ENCODE results near the gene SUSD3. TPM values are rescaled to one million over a fixed set of nuclear protein-coding genes. Genes with fewer than 3 reads are reported as not detected.

The SUSD3 gene
- total RNA-seq, 1 donor from 2014 or later = 0.60 TPM

GRCh38 chr9:93030642-93031628 is 27.6 kb upstream of the SUSD3 start:
- Histone ChIP-seq H3K36me3 (no peaks in the 10 kb centered on the region), H3K9me3 (replicated peaks) (no peaks in the 10 kb centered on the region), H3K4me1 (no peaks in the 10 kb centered on the region), H3K4me3 (no peak overlapping the region), H3K27ac (replicated peaks) (no peak overlapping the region), H3K27me3 (ENCODE audit: low read depth) (peaks cover 21% of the 10 kb centered on the region)
- intact Hi-C loops (cut with micrococcal nuclease) = no loop called here
- DNase-seq = no peak
- TF ChIP-seq CTCF (IDR thresholded peaks at IDR 0.05; ENCODE audit: borderline replicate concordance) = no peak

- Histone ChIP-seq H3K9me3 (replicated peaks) (no peaks in the 10 kb centered on the region), H3K27ac (replicated peaks) (no peak overlapping the region), H3K36me3 (no peaks in the 10 kb centered on the region), H3K4me1 (no peaks in the 10 kb centered on the region), H3K4me3 (no peak overlapping the region), H3K27me3 (ENCODE audit: low read depth) (peaks cover 21% of the 10 kb centered on the region)
- TF ChIP-seq CTCF (IDR thresholded peaks at IDR 0.05; ENCODE audit: borderline replicate concordance) = no peak
- DNase-seq = no peak
- intact Hi-C loops (cut with micrococcal nuclease) = no loop called here
Observed at GRCh38 chr9:93031629-93032430, 26.7 kb upstream of the SUSD3 start.

GRCh38 chr9:93032545-93032944 is 26.0 kb upstream of the SUSD3 start:
- Histone ChIP-seq H3K27ac (replicated peaks) (no peak overlapping the region), H3K4me3 (no peak overlapping the region), H3K4me1 (no peaks in the 10 kb centered on the region), H3K9me3 (replicated peaks) (no peaks in the 10 kb centered on the region), H3K27me3 (ENCODE audit: low read depth) (peaks cover 21% of the 10 kb centered on the region), H3K36me3 (no peaks in the 10 kb centered on the region)
- DNase-seq = no peak
- no peak for TF ChIP-seq CTCF (IDR thresholded peaks at IDR 0.05; ENCODE audit: borderline replicate concordance)
- intact Hi-C loops (cut with micrococcal nuclease) = no loop called here

GRCh38 chr9:93033531-93033930 is 25.0 kb upstream of the SUSD3 start:
- Histone ChIP-seq H3K36me3 (no peaks in the 10 kb centered on the region), H3K27me3 (ENCODE audit: low read depth) (peaks cover 21% of the 10 kb centered on the region), H3K9me3 (replicated peaks) (no peaks in the 10 kb centered on the region), H3K4me1 (no peaks in the 10 kb centered on the region), H3K27ac (replicated peaks) (no peak overlapping the region), H3K4me3 (no peak overlapping the region)
- no peak for DNase-seq
- no peak for TF ChIP-seq CTCF (IDR thresholded peaks at IDR 0.05; ENCODE audit: borderline replicate concordance)
- intact Hi-C loops (cut with micrococcal nuclease) = no loop called here

GRCh38 chr9:93035106-93035660 is 23.3 kb upstream of the SUSD3 start:
- no peak for TF ChIP-seq CTCF (IDR thresholded peaks at IDR 0.05; ENCODE audit: borderline replicate concordance)
- intact Hi-C loops (cut with micrococcal nuclease) = no loop called here

More at GRCh38 chr9:93035106-93035660, 23.3 kb upstream of the SUSD3 start:
- DNase-seq = no peak
- Histone ChIP-seq H3K36me3 (no peaks in the 10 kb centered on the region), H3K4me3 (no peak overlapping the region), H3K27ac (replicated peaks) (no peak overlapping the region), H3K27me3 (ENCODE audit: low read depth) (peaks cover 16% of the 10 kb centered on the region), H3K9me3 (replicated peaks) (no peaks in the 10 kb centered on the region), H3K4me1 (no peaks in the 10 kb centered on the region)

Data from left ventricle myocardium inferior (tissue), 1 donor.